NCI-H2107 (cell line): ENCODE results near the gene ADAMTS19.
"Not testable (repeated sequence)": the region's sequence is repeated elsewhere in the genome, so short reads cannot be mapped to it uniquely, and the experiment has no call there.

Experiments
- DNase-seq: peaks from one replicate; lab custom pipeline; 2025; lab: John Stamatoyannopoulos, UW

ADAMTS19 gene, protein sequence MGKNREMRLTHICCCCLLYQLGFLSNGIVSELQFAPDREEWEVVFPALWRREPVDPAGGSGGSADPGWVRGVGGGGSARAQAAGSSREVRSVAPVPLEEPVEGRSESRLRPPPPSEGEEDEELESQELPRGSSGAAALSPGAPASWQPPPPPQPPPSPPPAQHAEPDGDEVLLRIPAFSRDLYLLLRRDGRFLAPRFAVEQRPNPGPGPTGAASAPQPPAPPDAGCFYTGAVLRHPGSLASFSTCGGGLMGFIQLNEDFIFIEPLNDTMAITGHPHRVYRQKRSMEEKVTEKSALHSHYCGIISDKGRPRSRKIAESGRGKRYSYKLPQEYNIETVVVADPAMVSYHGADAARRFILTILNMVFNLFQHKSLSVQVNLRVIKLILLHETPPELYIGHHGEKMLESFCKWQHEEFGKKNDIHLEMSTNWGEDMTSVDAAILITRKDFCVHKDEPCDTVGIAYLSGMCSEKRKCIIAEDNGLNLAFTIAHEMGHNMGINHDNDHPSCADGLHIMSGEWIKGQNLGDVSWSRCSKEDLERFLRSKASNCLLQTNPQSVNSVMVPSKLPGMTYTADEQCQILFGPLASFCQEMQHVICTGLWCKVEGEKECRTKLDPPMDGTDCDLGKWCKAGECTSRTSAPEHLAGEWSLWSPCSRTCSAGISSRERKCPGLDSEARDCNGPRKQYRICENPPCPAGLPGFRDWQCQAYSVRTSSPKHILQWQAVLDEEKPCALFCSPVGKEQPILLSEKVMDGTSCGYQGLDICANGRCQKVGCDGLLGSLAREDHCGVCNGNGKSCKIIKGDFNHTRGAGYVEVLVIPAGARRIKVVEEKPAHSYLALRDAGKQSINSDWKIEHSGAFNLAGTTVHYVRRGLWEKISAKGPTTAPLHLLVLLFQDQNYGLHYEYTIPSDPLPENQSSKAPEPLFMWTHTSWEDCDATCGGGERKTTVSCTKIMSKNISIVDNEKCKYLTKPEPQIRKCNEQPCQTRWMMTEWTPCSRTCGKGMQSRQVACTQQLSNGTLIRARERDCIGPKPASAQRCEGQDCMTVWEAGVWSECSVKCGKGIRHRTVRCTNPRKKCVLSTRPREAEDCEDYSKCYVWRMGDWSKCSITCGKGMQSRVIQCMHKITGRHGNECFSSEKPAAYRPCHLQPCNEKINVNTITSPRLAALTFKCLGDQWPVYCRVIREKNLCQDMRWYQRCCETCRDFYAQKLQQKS

DNA sequence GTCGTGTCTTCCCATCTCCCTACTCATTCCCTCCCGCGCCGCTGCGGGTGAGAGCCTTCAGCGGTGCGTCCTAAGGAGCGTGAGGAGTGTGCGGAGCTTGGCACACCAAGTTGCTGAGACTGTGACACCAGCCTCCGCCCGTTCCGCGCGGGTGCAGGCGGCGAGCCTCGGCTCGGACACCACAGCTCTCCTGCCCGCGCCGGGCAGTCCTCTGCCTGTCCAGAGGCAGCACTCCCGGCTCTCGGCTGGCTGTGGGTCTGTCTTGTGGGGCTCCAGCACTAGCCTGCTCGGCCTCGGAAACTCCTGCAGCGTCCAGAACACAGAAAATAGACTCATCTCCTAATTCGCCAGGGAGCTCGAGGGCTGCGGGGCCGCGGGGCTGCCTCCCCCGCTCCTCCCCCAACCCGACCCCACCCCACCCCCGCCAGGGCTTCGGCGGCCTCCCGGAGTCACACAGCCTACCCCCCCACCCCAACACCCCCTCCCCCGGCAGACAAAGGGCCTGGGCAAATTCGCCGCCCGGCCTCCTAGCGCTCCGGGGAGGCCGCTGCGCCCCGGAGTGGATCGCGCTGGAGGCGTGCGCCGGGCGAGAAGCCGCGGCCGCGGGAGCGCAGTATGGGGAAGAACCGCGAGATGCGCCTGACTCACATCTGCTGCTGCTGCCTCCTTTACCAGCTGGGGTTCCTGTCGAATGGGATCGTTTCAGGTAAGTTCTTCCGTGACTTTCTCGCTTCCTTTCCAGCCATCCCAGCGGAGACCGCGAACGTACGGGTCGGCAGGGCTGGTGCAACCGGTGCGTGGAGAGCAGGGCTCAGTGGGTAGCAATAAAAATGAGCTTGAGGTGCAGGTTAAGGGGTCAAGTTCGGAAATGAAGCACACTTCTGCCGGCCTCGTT is at the start of gene ADAMTS19:
TSS of gene ADAMTS19 (plus strand) at position 522 of the 895 bp plus-strand sequence. CDS start at position 616, 94 bp downstream.
- DNase-seq = no peak

DNA sequence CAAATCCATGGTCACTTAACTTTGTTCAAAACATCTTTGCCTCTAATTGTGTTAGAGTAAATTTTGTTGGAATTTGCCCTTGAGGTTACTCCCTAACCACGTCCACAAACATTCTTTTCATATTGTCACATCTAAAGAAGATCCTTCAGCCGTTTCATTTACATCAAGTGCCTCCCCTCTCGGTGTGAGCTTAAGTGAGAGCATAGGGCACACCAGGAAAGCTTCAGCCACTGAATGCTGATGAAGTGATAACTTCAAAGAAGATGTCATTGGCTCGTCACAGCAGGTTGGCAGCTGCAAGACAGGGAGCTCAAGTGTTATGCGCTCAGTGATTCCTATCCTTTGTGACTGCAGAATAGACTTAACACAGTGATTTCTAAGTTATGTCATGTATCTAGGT is 49.6 kb upstream of the ADAMTS19 start:
- no peak for DNase-seq

DNA sequence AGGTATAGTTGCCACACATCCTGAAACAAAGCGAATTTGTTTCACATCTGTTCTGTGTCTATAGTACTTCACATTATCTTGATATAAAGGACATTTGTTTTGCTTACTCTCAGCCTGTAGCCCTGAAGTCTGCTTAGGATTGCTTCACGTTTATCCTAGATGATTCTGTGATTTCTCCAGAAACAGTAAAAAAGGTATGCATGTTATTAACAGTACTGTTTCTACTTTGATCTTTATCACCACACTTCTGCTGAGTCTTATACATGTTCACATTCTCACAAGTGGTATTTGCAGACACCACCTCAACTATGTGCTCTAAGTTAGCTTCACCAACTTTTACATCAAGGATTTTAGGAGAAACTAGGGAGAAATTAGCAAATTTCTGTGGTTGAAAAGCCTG is 47.4 kb upstream of the ADAMTS19 start:
- DNase-seq = no peak

DNA sequence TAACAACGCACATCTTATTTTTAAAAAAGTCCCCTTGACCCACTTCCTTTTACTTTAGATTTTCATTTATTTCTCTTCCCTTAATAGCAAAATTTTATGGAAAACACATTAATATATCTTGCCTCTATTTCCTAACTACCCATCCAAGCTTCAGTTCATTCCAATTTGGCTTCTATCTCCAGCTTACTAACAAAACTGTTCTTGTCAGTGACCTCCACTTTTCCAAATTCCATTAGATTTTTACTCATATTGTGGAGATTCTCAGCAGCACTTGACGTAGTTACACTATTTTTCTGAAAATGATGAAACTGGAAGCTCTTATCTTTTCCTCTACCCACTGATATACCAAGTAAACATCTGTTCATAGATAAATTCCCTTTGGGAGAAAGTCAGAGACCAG is 46.5 kb upstream of the ADAMTS19 start:
- DNase-seq = no peak

DNA sequence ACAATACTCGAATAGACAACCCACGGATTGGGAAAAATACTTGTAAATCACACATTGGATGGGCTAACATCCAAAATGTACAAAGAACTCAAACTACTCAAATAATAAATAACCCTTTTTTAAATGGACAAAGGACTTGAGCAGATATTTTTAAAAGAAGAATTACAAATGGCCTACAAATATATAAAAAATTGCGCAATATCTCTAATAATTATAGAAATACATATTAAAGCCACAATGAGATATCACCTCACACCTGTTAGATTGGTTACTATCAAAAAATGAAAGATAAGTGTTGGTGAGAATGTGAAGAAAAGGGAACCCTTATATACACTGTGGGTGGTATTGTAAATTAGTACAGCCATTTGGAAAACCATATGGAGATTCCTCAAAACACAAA is 40.8 kb upstream of the ADAMTS19 start:
- DNase-seq = no peak

DNA sequence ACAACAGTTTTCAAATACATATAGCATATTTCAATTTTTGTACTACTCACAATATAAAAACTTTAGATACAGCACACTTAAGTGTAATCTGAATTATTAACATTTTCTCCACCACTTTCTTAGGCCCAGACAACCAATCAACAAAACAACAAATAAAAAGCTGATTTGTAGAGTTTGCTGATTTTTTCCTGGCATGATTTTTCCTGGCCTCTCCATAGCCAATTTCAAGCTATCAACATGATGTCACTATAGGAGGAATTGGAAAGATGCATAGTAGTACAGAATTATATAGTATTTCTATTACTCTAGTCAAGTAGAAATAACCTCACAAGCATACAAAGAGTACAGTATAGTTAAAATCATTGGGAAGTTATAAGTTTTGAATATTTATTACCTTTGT is 35.1 kb upstream of the ADAMTS19 start:
- no peak for DNase-seq

DNA sequence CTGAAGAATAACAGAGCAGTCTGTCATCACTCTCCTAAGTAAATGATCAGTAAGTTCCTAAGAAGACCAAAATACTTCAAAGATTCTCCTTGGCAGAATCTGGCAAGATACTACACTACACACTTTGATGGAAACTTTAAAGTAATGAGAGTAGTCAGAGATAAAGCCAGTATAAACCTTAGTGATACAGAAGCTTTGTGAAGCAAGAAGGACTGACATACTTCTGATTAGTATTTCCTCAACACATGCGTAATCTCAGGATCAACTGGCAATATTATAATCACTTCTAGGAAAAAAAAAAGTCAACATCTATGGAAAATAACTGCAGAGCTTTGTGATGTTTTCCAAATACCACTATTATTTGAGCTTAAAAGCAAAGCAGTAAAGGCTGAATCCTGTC is 34.0 kb upstream of the ADAMTS19 start:
- no peak for DNase-seq

DNA sequence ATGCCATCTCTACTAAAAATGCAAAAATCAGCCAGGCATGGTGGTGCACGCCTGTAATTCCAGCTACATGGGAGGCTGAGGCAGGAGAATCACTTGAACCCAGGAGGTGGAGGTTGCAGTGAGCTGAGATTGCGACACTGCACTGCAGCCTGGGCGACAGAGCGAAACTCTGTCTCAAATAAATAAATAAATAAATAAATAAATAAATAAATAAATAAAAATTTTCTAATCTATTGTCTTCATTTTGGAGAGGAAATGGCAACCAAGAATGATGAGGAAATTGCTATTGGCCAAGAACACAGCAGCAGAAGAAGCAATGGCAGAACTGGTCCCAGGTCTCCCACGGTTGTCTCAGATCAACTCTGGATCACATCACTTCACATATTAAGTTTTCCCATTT is 31.5 kb upstream of the ADAMTS19 start:
- not testable (repeated sequence) for DNase-seq

DNA sequence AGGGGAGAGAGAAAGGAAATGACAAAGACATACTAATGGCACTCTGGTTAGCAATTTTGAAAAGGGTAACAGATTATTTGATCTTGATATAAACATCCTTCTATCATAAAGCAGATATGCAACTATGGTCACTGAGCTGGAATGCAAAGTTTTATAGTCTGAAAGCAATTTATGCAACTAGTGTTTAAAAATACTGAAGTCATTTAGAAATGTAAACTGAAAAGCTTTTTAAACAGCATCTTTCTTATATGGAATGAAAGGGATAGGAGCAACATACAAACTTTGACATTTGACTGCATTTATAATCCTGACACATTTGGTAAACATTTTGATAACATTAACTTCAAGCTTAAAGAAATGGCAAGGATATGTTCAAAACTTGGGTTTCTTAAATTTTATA is 28.7 kb upstream of the ADAMTS19 start:
- no peak for DNase-seq

DNA sequence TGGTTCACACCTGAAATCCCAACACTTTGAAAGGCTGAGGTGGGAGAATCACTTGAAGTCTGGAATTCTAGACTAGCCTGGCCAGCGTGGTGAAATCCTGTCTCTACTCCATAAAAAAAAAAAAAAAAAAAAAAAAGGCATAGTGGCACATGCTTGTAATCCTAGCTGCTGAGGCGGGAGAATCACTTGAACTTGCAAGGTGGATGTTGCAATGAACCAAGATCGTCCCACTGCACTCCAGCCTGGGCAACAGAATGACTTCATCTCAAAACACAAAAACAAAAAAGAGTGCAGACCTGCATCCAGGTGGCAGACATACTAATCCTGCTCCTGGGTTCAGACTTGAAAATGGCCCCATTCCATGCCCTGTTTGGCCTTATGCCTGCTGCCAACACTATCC is 21.8 kb upstream of the ADAMTS19 start:
- DNase-seq = no peak

DNA sequence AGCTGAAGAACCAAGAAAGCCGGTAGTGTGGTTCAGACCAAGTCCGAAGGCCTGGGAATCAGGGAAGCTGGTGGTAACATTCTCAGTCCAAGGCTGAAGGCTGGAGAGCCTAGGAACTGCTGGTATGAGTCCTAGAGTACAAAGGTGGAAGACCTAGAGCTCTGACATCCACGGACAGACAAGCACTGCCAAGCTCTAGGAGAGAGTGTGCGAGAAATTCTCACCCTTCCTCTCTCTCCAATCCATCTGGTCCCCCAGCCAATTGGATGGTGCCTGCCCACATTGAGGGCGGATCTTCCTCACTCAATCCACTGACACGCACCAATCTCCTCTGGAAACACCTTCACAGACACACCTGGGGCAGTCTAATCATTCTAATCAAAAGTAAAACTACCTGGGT is 19.7 kb upstream of the ADAMTS19 start:
- DNase-seq = no peak

DNA sequence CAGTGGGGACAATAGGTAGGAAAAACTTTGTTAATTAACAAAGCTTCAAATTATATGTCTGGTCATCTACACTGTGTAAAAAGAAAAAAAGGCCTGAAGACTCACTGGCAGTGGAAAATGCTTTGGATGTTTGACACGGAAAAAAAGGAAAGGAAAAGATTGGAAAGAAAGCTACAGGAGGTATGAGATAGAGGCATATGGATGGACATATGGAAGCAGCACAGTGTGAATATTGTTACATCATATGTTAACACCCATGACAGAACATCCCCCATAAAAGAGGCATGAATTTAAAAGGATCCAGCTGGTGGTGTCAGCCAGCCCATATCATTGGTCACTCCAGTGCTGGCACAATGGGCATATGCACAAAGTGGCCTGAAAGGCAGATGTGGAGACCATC is 19.0 kb upstream of the ADAMTS19 start:
- DNase-seq = no peak

DNA sequence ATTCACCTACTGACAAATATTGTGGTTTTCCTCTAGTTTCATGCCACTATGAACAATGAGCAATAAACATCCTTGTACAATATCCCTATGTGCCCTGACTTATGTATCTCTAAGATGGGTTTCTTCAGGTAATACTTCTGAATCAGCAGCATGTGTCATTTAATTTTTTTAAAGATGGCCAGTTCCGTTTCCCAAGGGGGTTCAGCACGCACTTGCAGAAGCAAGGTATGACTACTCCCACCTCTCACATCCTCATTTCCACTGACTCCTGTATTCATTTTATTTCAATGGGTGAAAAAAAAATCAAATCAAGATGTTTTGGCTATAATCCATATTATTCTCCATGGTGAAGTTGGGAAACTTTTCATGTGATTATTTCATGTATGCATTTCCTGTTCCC is 14.7 kb upstream of the ADAMTS19 start:
- DNase-seq = no peak

DNA sequence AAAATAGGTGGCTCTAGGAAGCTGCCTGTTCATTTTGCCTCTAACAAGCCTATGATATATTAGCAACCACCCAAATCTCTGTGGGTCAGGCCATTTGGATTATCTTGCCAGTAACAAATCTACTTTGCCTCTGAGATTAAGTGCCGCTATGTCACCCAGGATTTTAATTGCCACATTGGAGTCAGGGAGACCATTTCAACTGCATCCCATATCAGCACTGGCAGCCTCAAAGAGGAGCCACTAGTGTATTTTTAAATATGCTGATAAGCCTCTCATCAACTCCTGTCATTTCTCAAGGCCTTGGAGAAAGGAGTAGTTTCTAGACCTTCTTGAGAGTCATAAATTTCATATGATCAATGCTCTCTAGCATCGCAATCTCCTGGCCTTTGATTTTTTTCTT is 12.1 kb upstream of the ADAMTS19 start:
- no peak for DNase-seq

DNA sequence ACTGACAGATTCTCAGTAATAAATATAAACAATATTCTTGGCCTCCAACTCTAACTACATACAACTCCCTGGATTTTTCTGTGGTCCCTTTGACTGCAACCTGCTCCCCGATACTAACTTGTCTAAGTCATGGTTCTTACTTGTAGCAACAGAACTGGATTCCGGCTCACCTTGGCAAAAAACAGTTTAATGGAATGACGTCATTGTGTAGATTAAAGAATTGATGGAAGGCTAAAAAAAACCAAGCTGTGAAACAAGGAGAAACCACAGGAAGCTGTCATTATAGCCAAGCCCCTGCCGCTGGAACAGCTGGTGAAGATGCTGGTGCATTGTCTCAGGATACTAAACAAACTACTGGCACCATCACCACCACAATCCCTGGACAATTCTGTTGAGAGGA is 11.4 kb upstream of the ADAMTS19 start:
- no peak for DNase-seq

DNA sequence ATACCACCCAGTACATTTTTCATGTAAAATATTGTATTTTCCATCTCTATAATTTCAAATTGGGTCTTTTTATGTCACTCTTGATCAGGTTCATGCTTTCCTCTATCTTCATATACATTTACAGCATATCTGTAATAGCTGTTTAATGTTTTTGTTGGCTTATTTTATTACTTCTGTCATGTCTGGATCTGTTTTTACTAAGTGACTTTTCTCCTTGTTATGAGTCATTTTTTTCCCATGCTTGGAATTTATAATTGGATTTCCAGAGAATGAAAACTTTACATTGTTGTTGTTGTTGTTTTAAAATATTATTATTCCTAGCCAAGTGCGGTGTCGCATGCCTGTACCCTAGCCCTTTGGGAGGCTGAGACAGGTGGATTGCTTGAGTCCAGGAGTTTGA is 5.6 kb upstream of the ADAMTS19 start:
- no peak for DNase-seq

DNA sequence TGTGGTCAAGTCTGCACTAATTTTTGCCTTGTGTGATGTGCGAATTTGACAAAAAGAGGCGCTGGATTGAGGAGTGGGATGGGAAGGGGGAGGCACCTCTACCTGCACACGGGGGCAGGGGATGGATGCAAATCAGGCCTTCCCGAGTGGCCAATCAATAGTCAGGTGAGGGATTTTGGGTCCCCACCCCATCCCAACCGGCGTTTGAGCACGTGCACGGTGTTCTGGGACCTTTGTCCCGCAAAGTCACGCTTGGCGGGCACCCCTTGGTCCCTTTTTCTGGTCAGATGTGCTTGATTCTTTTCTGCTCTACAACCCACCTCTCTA is 685 bp upstream of the ADAMTS19 start:
- DNase-seq = no peak

DNA sequence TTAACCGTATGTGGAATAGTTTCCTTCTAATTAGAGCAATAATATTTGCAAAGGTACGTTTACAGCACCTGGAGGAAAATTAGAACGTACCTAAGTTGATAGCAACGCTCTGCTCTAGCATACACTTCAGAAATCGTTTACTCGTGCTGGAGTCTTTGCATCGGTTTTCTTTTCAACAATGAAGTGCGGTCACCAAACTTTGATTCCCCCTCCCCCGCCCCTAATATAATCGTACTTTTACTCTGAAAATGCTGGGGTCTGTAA is 506 bp downstream of the ADAMTS19 start:
- DNase-seq = no peak

DNA sequence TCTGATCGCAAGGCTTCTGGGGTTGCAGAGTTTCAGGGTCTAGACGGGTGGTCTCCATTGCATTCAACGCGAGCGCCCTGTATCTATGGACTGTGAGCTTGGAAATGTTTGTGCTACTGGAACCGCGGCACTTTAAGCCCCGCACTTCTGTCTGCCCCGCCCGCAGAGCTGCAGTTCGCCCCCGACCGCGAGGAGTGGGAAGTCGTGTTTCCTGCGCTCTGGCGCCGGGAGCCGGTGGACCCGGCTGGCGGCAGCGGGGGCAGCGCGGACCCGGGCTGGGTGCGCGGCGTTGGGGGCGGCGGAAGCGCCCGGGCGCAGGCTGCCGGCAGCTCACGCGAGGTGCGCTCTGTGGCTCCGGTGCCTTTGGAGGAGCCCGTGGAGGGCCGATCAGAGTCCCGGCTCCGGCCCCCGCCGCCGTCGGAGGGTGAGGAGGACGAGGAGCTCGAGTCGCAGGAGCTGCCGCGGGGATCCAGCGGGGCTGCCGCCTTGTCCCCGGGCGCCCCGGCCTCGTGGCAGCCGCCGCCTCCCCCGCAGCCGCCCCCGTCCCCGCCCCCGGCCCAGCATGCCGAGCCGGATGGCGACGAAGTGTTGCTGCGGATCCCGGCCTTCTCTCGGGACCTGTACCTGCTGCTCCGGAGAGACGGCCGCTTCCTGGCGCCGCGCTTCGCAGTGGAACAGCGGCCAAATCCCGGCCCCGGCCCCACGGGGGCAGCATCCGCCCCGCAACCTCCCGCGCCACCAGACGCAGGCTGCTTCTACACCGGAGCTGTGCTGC is 1.0 kb downstream of the ADAMTS19 start:
- DNase-seq = no peak

DNA sequence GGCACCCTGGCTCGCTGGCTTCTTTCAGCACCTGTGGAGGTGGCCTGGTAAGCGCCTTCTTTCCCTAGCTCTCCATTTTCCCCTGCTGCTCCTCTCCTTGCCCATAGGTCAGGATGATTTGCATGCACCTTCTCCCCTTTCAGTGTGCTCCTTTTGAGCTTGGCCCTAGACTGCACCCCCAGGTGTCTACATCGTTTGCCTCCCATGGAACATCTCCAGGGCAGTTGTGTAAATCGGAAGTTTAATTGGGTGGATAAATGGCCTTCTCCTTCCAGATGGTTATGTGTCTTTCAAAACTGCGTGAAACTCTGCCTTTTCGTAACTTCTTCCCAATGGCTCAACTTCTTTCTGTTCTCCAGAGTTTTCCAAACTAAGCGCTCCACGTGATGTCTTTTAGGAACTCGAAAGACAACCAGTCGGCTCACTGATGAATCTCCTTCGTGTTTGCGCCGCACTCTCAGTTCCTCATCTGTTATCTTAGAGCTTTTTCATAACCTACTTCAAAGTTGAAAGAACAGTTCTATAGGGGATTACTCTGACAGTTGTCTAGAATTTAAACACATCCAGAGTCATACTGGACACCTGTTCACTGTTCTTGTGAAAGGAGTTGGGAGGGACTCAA is 1.7 kb downstream of the ADAMTS19 start:
- no peak for DNase-seq
